DND-41 (cell line): ENCODE data around the gene CEP41.

ENCODE experiments used
- ATAC-seq: fragments of 200-7000 bp; cut with Tn5 transposase; 3 replicates; pipeline ENCODE4 v1.9.1; 2021; ENCODE audit warnings: low read depth; ENCODE audit not compliant: insufficient read depth
- DNase-seq: peaks from one replicate; pipeline ENCODE4 v3.0.0-alpha.2; 2020
- H2AFZ ChIP-seq: 2 replicates; pipeline ENCODE4 v1.6.0; 2012; ENCODE audit warnings: low read depth, low read length
- H3K27ac ChIP-seq: 2 replicates; pipeline ENCODE4 v1.5.1; 2012; ENCODE audit warnings: low read length, inconsistent platforms
- H3K27me3 ChIP-seq: fragments of 200-600 bp; sonication (generic); 2 replicates; pipeline ENCODE4 v1.6.0; 2012; ENCODE audit warnings: low read length, mild to moderate bottlenecking, inconsistent platforms; ENCODE audit not compliant: insufficient read depth, poor library complexity
- H3K36me3 ChIP-seq: 2 replicates; pipeline ENCODE4 v1.5.1; 2012; ENCODE audit warnings: low read length, inconsistent platforms; ENCODE audit not compliant: insufficient read depth
- H3K4me1 ChIP-seq: 2 replicates; pipeline ENCODE4 v1.5.1; 2012; ENCODE audit warnings: mild to moderate bottlenecking, low read length; ENCODE audit not compliant: insufficient read depth
- H3K4me2 ChIP-seq: 2 replicates; pipeline ENCODE4 v1.6.0; 2012; ENCODE audit warnings: mild to moderate bottlenecking, moderate library complexity, low read length, inconsistent platforms; ENCODE audit not compliant: insufficient read depth
- H3K4me3 ChIP-seq, 2 experiments: fragments of 200-600 bp in 1 of 2; shearing (Covaris generic) in 1 of 2; 2 replicates each; pipeline ENCODE4 v1.5.1; 2012 to 2016; ENCODE audit warnings: inconsistent platforms in 2 of 2, low read length in 2 of 2, mild to moderate bottlenecking in 2 of 2, low read depth in 1 of 2, moderate library complexity in 1 of 2
- H3K79me2 ChIP-seq: 2 replicates; pipeline ENCODE4 v1.6.0; 2012; ENCODE audit warnings: low read length, inconsistent platforms; ENCODE audit not compliant: insufficient read depth
- H3K9ac ChIP-seq: 2 replicates; pipeline ENCODE4 v1.6.0; 2012; ENCODE audit warnings: low read depth, mild to moderate bottlenecking, inconsistent platforms, low read length, moderate library complexity
- H3K9me3 ChIP-seq: 2 replicates; pipeline ENCODE4 v1.5.1; 2012; ENCODE audit warnings: low read length, moderate library complexity, mild to moderate bottlenecking, inconsistent platforms; ENCODE audit not compliant: insufficient read depth, severe bottlenecking
- H4K20me1 ChIP-seq: 2 replicates; pipeline ENCODE4 v1.6.0; 2012; ENCODE audit warnings: low read length; ENCODE audit not compliant: insufficient read depth
- EZH2 ChIP-seq: IDR thresholded peaks from 3 replicates; pipeline ENCODE4 v1.6.1; 2012; ENCODE audit warnings: borderline replicate concordance, low read depth, mild to moderate bottlenecking, moderate library complexity, low read length, inconsistent platforms; ENCODE audit not compliant: severe bottlenecking
- TF ChIP-seq, protein P1 (sequence below): IDR thresholded peaks from 2 replicates; pipeline ENCODE4 v1.5.1; 2012; ENCODE audit warnings: borderline replicate concordance, low read length, moderate library complexity, mild to moderate bottlenecking; ENCODE audit not compliant: poor library complexity, severe bottlenecking; ENCODE audit errors: extremely low read depth

Gene CEP41

GRCh38 chr7:130358471-130358870 lies 82.3 kb downstream of the CEP41 start:
- no peaks in the 10 kb centered on the region for H3K36me3 ChIP-seq
- DNase-seq: no peak
- no peak overlapping the region for H3K4me2 ChIP-seq
- peaks cover 7% of the 10 kb centered on the region for H3K9me3 ChIP-seq
- H3K27ac ChIP-seq: no peak overlapping the region
- no peaks in the 10 kb centered on the region for H3K4me1 ChIP-seq
- no peaks in the 10 kb centered on the region for H3K27me3 ChIP-seq
- TF ChIP-seq EZH2: no peak
- TF ChIP-seq, protein P1, sequence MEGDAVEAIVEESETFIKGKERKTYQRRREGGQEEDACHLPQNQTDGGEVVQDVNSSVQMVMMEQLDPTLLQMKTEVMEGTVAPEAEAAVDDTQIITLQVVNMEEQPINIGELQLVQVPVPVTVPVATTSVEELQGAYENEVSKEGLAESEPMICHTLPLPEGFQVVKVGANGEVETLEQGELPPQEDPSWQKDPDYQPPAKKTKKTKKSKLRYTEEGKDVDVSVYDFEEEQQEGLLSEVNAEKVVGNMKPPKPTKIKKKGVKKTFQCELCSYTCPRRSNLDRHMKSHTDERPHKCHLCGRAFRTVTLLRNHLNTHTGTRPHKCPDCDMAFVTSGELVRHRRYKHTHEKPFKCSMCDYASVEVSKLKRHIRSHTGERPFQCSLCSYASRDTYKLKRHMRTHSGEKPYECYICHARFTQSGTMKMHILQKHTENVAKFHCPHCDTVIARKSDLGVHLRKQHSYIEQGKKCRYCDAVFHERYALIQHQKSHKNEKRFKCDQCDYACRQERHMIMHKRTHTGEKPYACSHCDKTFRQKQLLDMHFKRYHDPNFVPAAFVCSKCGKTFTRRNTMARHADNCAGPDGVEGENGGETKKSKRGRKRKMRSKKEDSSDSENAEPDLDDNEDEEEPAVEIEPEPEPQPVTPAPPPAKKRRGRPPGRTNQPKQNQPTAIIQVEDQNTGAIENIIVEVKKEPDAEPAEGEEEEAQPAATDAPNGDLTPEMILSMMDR: no peak
- no peak for ATAC-seq
- H3K79me2 ChIP-seq: no peaks in the 10 kb centered on the region
- no peaks in the 10 kb centered on the region for H4K20me1 ChIP-seq
- H2AFZ ChIP-seq: no peak overlapping the region
- no peak overlapping the region for H3K9ac ChIP-seq
- H3K4me3 ChIP-seq: no peak overlapping the region

DNA sequence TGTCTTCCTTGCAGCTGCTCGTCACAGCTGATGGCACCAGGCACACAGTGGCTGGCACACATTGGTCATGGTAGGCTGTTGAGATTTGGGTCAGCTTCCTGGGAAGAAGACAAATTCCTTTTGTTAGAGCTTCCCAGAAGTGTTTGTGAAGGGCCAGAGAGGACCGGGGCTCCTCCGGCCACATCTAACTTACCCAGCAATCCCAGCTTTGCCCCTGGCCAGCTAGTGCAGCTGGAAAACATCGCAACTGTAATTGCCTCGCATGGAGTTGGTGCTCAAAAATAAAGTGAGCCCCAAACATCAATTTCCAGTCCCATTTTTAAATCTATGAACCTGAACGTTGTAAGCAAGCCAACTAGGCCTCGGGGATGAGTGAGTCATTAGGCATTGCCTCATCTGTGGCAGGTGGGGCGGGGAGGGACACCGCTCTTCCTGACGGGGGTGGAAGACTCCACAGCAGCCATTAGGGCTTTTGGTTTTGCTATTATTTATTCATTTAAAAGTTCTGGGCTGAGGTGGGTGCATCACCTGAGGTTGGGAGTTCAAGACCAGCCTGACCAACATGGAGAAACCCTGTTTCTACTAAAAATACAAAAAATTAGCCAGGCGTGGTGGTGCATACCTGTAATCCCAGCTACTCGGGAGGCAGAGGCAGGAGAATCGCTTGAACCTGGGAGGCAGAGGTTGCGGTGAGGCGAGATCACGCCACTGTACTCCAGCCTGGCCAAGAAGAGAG lies 83.8 kb downstream of the CEP41 start:
- Histone ChIP-seq H3K9me3 (peaks cover 7% of the 10 kb centered on the region), H3K79me2 (no peaks in the 10 kb centered on the region), H3K4me2 (no peak overlapping the region), H3K4me3 (no peak overlapping the region), H4K20me1 (no peaks in the 10 kb centered on the region), H3K4me1 (no peaks in the 10 kb centered on the region), H3K36me3 (no peaks in the 10 kb centered on the region), H2AFZ (no peak overlapping the region), H3K27me3 (no peaks in the 10 kb centered on the region), H3K9ac (no peak overlapping the region), H3K27ac (no peak overlapping the region)
- DNase-seq: no peak
- ATAC-seq: no peak
- TF ChIP-seq, protein P1: no peak
- no peak for TF ChIP-seq EZH2

- no peak overlapping the region for H3K27ac ChIP-seq
- H4K20me1 ChIP-seq: no peaks in the 10 kb centered on the region
- no peak overlapping the region for H2AFZ ChIP-seq
- H3K9ac ChIP-seq: no peak overlapping the region
- peaks cover 7% of the 10 kb centered on the region for H3K9me3 ChIP-seq
- DNase-seq (no peak), ATAC-seq (no peak)
- no peak overlapping the region for H3K4me3 ChIP-seq
- TF ChIP-seq EZH2: no peak
- TF ChIP-seq, protein P1: no peak
- no peaks in the 10 kb centered on the region for H3K27me3 ChIP-seq
- H3K4me2 ChIP-seq: no peak overlapping the region
- no peaks in the 10 kb centered on the region for H3K36me3 ChIP-seq
- no peaks in the 10 kb centered on the region for H3K4me1 ChIP-seq
- H3K79me2 ChIP-seq: no peaks in the 10 kb centered on the region
Measured at GRCh38 chr7:130356121-130356875, 84.5 kb downstream of the CEP41 start.
